Measurements from ENCODE around the gene MRTO4. TPM values are rescaled to one million over a fixed set of nuclear protein-coding genes. Genes with fewer than 3 reads are reported as not detected.
A peak's percentile ranks its signal among the peaks of the same experiment; 100 is the strongest.

The MRTO4 gene
- total and polyA plus RNA-seq, 10 of the 15 experiments (the other 5 are each of a cell fraction or from before 2014, with no cell fraction given): 43.5 to 99.5 (median 69.7) TPM

GRCh38 chr1:19250629-19251304 is 838 bp upstream of the MRTO4 start:
- in situ Hi-C loops (cut with MboI): no loop called here
- peaks cover 13% of the 10 kb centered on the region for H3K4me1 ChIP-seq (ENCODE audit: control insufficient read depth, insufficient read depth, low read length)
- RAD21 ChIA-PET (ENCODE audit: unreplicated experiment): interaction anchor here (1.3 kb wide), 1 partner anchor 43 kb away, joined by 4 read pairs; no protein-coding TSS in a partner anchor
- FAIRE-seq (no peak), DNase-seq (ENCODE audit: low read depth, low spot score) (no peak), ATAC-seq (no peak)
- POLR2A ChIA-PET: interaction anchor here (0.9 to 1.3 kb wide), 2 partner anchors 42 to 51 kb away, joined by 3 to 4 read pairs; no protein-coding TSS in a partner anchor
- BruUV-seq (replicated peaks): TSS peak; percentile 89
- peak overlapping the region; percentile 97 for H3K27ac ChIP-seq (ENCODE audit: control insufficient read depth, insufficient read depth)
- H3K27me3 ChIP-seq (replicated peaks in 1 of 2; ENCODE audit: control insufficient read depth in 2 of 2, insufficient read depth in 2 of 2, low read length in 1 of 2): no peaks in the 10 kb centered on the region
- peaks cover 65% of the 10 kb centered on the region for H3K79me2 ChIP-seq (ENCODE audit: control insufficient read depth, insufficient read depth, low read length)
- peaks cover 0 to 8% of the 10 kb centered on the region in 2 experiments; a peak in 1 of 4 replicates for H3K36me3 ChIP-seq (ENCODE audit: control insufficient read depth in 2 of 2, insufficient read depth in 2 of 2, low read length in 1 of 2)
- SMC1A ChIA-PET (ENCODE audit: uncharacterized antibody, unreplicated experiment): interaction anchor here (0.6 to 1.7 kb wide), 6 partner anchors 9 to 412 kb away, joined by 3 to 4 read pairs (median 3); no protein-coding TSS in a partner anchor
- peak overlapping the region; percentile 99 for H3K4me2 ChIP-seq (ENCODE audit: control insufficient read depth, insufficient read depth)
- peak overlapping the region; percentile 92 for H3K9ac ChIP-seq (ENCODE audit: control insufficient read depth, insufficient read depth, low read length)
- peak overlapping the region; percentile 98 for H3K4me3 ChIP-seq
- intact Hi-C loops (cut with micrococcal nuclease; ENCODE audit: unreplicated experiment): loop anchor here (1.0 to 5.0 kb wide), 3 partner anchors 40 to 402 kb away; partner anchors contain the start of genes AKR7A2, SLC66A1 and UBR4
- WGBS (ENCODE audit: insufficient coverage, insufficient replicate concordance, low lambda C conversion rate, missing lambda C conversion rate): 13% methylated on average over 14 of the region's 14 CpGs
- H3K9me3 ChIP-seq (replicated peaks; ENCODE audit: control insufficient read depth, insufficient read depth, low read length): no peaks in the 10 kb centered on the region
- H2AFZ ChIP-seq (ENCODE audit: control insufficient read depth, low read depth, low read length): peak overlapping the region; percentile 88
- peaks cover 3% of the 10 kb centered on the region; the same call in 1 of the 2 replicates for H4K20me1 ChIP-seq (ENCODE audit: control insufficient read depth, insufficient read depth)
- TF ChIP-seq, protein P1, sequence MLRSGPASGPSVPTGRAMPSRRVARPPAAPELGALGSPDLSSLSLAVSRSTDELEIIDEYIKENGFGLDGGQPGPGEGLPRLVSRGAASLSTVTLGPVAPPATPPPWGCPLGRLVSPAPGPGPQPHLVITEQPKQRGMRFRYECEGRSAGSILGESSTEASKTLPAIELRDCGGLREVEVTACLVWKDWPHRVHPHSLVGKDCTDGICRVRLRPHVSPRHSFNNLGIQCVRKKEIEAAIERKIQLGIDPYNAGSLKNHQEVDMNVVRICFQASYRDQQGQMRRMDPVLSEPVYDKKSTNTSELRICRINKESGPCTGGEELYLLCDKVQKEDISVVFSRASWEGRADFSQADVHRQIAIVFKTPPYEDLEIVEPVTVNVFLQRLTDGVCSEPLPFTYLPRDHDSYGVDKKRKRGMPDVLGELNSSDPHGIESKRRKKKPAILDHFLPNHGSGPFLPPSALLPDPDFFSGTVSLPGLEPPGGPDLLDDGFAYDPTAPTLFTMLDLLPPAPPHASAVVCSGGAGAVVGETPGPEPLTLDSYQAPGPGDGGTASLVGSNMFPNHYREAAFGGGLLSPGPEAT (IDR thresholded peaks at IDR 0.05; ENCODE audit: low read depth): no peak
- TF ChIP-seq RCOR1 (conservative IDR thresholded peaks at IDR 0.05; ENCODE audit: low read depth, low read length) (no peak), ZNF622 (IDR thresholded peaks at IDR 0.05) (no peak), ASH2L (IDR thresholded peaks at IDR 0.05; ENCODE audit: borderline replicate concordance, low read depth) (no peak), SUZ12 (IDR thresholded peaks at IDR 0.05; ENCODE audit: unreplicated experiment) (no peak), RB1 (IDR thresholded peaks at IDR 0.05; ENCODE audit: borderline replicate concordance) (no peak), PAX5 (IDR thresholded peaks at IDR 0.05; ENCODE audit: borderline replicate concordance, low read depth, low read length) (no peak), STAT3 (IDR thresholded peaks at IDR 0.05; ENCODE audit: low read depth, low read length) (no peak), GABPA (IDR thresholded peaks at IDR 0.05; ENCODE audit: low read depth) (no peak), CREB1 (IDR thresholded peaks at IDR 0.05; ENCODE audit: low read depth) (no peak), POLR2AphosphoS2 (IDR thresholded peaks at IDR 0.05; ENCODE audit: low read depth, low read length) (no peak), IKZF1 (conservative IDR thresholded peaks at IDR 0.05) (no peak), SPI1 (IDR thresholded peaks at IDR 0.05; ENCODE audit: borderline replicate concordance, insufficient read depth, low read depth, low read length) (no peak), FOS (IDR thresholded peaks at IDR 0.05; ENCODE audit: borderline replicate concordance, extremely low read depth, insufficient read length) (no peak), PML (IDR thresholded peaks at IDR 0.05; ENCODE audit: low read length) (no peak), TARDBP (IDR thresholded peaks at IDR 0.05; ENCODE audit: borderline replicate concordance) (no peak), YBX1 (IDR thresholded peaks at IDR 0.05) (no peak), NBN (IDR thresholded peaks at IDR 0.05) (no peak), MEF2B (IDR thresholded peaks at IDR 0.05; ENCODE audit: partially characterized antibody, poor library complexity, severe bottlenecking) (no peak)
- TF ChIP-seq, protein P2, sequence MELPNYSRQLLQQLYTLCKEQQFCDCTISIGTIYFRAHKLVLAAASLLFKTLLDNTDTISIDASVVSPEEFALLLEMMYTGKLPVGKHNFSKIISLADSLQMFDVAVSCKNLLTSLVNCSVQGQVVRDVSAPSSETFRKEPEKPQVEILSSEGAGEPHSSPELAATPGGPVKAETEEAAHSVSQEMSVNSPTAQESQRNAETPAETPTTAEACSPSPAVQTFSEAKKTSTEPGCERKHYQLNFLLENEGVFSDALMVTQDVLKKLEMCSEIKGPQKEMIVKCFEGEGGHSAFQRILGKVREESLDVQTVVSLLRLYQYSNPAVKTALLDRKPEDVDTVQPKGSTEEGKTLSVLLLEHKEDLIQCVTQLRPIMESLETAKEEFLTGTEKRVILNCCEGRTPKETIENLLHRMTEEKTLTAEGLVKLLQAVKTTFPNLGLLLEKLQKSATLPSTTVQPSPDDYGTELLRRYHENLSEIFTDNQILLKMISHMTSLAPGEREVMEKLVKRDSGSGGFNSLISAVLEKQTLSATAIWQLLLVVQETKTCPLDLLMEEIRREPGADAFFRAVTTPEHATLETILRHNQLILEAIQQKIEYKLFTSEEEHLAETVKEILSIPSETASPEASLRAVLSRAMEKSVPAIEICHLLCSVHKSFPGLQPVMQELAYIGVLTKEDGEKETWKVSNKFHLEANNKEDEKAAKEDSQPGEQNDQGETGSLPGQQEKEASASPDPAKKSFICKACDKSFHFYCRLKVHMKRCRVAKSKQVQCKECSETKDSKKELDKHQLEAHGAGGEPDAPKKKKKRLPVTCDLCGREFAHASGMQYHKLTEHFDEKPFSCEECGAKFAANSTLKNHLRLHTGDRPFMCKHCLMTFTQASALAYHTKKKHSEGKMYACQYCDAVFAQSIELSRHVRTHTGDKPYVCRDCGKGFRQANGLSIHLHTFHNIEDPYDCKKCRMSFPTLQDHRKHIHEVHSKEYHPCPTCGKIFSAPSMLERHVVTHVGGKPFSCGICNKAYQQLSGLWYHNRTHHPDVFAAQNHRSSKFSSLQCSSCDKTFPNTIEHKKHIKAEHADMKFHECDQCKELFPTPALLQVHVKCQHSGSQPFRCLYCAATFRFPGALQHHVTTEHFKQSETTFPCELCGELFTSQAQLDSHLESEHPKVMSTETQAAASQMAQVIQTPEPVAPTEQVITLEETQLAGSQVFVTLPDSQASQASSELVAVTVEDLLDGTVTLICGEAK (IDR thresholded peaks at IDR 0.05; ENCODE audit: borderline replicate concordance): no peak
- CTCF ChIA-PET: interaction anchor here (0.6 to 1.8 kb wide), 5 partner anchors 8 to 82 kb away, joined by 3 to 9 read pairs (median 3); no protein-coding TSS in a partner anchor

Measured in GM12878 (cell line).